Measurements from ENCODE around the gene KCMF1.

The KCMF1 gene

DNA sequence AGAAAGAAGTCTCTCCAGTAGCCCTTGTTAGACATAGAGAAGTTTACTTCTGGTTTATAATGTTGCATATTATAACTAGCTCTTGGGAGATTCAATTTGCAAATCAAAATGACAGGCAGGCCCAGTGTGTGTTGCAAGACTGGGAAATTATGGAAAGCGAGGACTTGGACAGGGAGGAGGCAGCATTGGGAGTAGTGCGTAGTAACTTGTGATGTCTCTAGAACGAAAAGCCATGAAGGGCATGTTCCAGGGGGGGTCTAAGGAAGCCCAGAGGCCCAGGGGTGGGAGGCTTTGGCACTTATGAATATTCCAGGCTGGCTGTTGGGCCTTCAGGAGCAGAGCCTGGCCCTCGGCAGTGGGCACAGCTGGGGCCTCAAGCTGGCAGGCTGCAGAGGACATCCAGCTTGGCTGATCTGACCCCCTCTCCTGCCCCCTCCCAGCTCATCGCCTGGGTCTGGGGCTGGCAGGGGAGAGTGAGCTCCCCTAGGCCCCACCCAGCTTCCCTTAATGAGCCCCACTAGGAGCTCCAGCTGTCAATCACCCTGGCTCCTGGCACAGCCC is 107.0 kb downstream of the KCMF1 start:
- TF ChIP-seq, protein P1, sequence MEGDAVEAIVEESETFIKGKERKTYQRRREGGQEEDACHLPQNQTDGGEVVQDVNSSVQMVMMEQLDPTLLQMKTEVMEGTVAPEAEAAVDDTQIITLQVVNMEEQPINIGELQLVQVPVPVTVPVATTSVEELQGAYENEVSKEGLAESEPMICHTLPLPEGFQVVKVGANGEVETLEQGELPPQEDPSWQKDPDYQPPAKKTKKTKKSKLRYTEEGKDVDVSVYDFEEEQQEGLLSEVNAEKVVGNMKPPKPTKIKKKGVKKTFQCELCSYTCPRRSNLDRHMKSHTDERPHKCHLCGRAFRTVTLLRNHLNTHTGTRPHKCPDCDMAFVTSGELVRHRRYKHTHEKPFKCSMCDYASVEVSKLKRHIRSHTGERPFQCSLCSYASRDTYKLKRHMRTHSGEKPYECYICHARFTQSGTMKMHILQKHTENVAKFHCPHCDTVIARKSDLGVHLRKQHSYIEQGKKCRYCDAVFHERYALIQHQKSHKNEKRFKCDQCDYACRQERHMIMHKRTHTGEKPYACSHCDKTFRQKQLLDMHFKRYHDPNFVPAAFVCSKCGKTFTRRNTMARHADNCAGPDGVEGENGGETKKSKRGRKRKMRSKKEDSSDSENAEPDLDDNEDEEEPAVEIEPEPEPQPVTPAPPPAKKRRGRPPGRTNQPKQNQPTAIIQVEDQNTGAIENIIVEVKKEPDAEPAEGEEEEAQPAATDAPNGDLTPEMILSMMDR (IDR thresholded peaks at IDR 0.05; ENCODE audit: borderline replicate concordance, insufficient read depth, low read depth, low read length), result no peak

GRCh38 chr2:85078536-85078935 is 107.6 kb downstream of the KCMF1 start:
- TF ChIP-seq, protein P1 (IDR thresholded peaks at IDR 0.05; ENCODE audit: borderline replicate concordance, insufficient read depth, low read depth, low read length), result no peak
- H3K4me3 ChIP-seq (ENCODE audit: low read depth, low read length), result no peak overlapping the region

More for the DNA sequence above, 107.0 kb downstream of the KCMF1 start:
- H3K4me3 ChIP-seq (ENCODE audit: low read depth, low read length), result no peak overlapping the region

- TF ChIP-seq, protein P1 (IDR thresholded peaks at IDR 0.05; ENCODE audit: borderline replicate concordance, insufficient read depth, low read depth, low read length), result no peak
These were observed 112.1 kb downstream of the KCMF1 start for GRCh38 chr2:85083092-85083491.

GRCh38 chr2:85085563-85085962 is 114.6 kb downstream of the KCMF1 start:
- H3K4me3 ChIP-seq (ENCODE audit: low read depth, low read length), result no peak overlapping the region
- TF ChIP-seq, protein P1 (IDR thresholded peaks at IDR 0.05; ENCODE audit: borderline replicate concordance, insufficient read depth, low read depth, low read length), result no peak

More at GRCh38 chr2:85083092-85083491, 112.1 kb downstream of the KCMF1 start:
- no peak overlapping the region for H3K4me3 ChIP-seq (ENCODE audit: low read depth, low read length)

GRCh38 chr2:85087541-85087940 is 116.6 kb downstream of the KCMF1 start:
- no peak overlapping the region for H3K4me3 ChIP-seq (ENCODE audit: low read depth, low read length)
- TF ChIP-seq, protein P1 (IDR thresholded peaks at IDR 0.05; ENCODE audit: borderline replicate concordance, insufficient read depth, low read depth, low read length), result no peak

- H3K4me3 ChIP-seq (ENCODE audit: low read depth, low read length), result no peak overlapping the region
- TF ChIP-seq, protein P1 (IDR thresholded peaks at IDR 0.05; ENCODE audit: borderline replicate concordance, insufficient read depth, low read depth, low read length), result no peak
These were observed 118.0 kb downstream of the KCMF1 start for GRCh38 chr2:85088921-85089320.

- TF ChIP-seq, protein P1 (IDR thresholded peaks at IDR 0.05; ENCODE audit: borderline replicate concordance, insufficient read depth, low read depth, low read length), result no peak
- no peak overlapping the region for H3K4me3 ChIP-seq (ENCODE audit: low read depth, low read length)
These were observed 118.6 kb downstream of the KCMF1 start for GRCh38 chr2:85089585-85089984.
